Activated CD4-positive, alpha-beta memory T cell treated with anti-CD3 and anti-CD28 coated beads for 36 hours (primary cell): ENCODE measurements around the gene LURAP1L. TPM values are rescaled to one million over a fixed set of nuclear protein-coding genes. Genes with fewer than 3 reads are reported as not detected.
"Not testable (repeated sequence)": the region's sequence is repeated elsewhere in the genome, so short reads cannot be mapped to it uniquely, and the experiment has no call there.

Experiments used
- CTCF ChIA-PET: fragments of 350-600 bp; sonication (Branson Sonifier 250); formaldehyde crosslinking; loops from one replicate; lab custom pipeline; 2021; ENCODE audit warnings: antibody characterized with exemption, inconsistent platforms; lab: Charles Lee
- POLR2A ChIA-PET: fragments of 350-600 bp; sonication (Branson Sonifier 250); formaldehyde crosslinking; loops from one replicate; lab custom pipeline; 2021; ENCODE audit warnings: antibody characterized with exemption; lab: Charles Lee
- DNase-seq: peaks from one replicate; pipeline ENCODE4 v3.0.0-alpha.2; 2020
- H3K27ac Mint-ChIP-seq: one replicate; pipeline ENCODE4 v1.8.0; 2021; ENCODE audit warnings: mixed read lengths
- H3K27me3 Mint-ChIP-seq: one replicate; pipeline ENCODE4 v1.8.0; 2021; ENCODE audit warnings: mixed read lengths
- H3K36me3 Mint-ChIP-seq: one replicate; pipeline ENCODE4 v1.8.0; 2021; ENCODE audit warnings: mixed read lengths
- H3K4me1 Mint-ChIP-seq: one replicate; pipeline ENCODE4 v1.8.0; 2021; ENCODE audit warnings: low read depth, mixed read lengths
- H3K4me3 Mint-ChIP-seq: one replicate; pipeline ENCODE4 v1.8.0; 2021; ENCODE audit warnings: mild to moderate bottlenecking, mixed read lengths
- H3K9me3 Mint-ChIP-seq: one replicate; pipeline ENCODE4 v1.8.0; 2021; ENCODE audit warnings: mixed read lengths
- intact Hi-C: fragments of 100-400 bp; cut with micrococcal nuclease; formaldehyde crosslinking; loops from one replicate; pipeline ENCODE4 v1.15.1; 2023
- total RNA-seq, 2 experiments: library from RNA; stranded (reverse); gene quantifications; one replicate each; pipeline ENCODE4 v1.2.3, GENCODE V29; 2021

Gene LURAP1L
- total RNA-seq, 2 experiments from 2014 or later = not detected

DNA sequence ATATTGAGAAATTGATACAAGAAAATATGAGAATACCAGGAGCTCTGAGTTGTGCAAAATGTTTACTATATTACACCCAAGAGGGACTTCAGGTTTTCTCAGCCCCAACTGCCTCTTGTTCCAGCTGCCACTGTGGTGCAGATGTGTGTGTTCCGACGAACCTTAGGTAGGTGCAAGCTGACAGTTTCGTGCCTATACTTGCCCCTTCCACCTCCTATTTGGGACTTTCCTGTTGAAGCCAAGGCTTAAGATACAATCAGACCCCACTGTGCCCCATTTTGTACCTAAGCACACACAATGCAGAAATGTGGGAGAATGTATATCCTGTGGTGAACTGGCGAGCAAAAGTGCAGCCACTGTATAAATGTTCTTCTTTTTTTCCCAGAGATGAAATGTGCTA lies 80.2 kb downstream of the LURAP1L start:
- no peak for DNase-seq
- Mint-ChIP-seq H3K9me3 (peaks cover 24% of the 10 kb centered on the region), H3K27ac (no peak overlapping the region), H3K27me3 (no peaks in the 10 kb centered on the region), H3K4me1 (no peaks in the 10 kb centered on the region), H3K36me3 (no peaks in the 10 kb centered on the region), H3K4me3 (no peak overlapping the region)
- ChIA-PET CTCF (no interaction called here), POLR2A (no interaction called here)
- intact Hi-C loops = no loop called here

- Mint-ChIP-seq H3K9me3 (peaks cover 24% of the 10 kb centered on the region), H3K27ac (no peak overlapping the region), H3K36me3 (no peaks in the 10 kb centered on the region), H3K27me3 (no peaks in the 10 kb centered on the region), H3K4me3 (no peak overlapping the region), H3K4me1 (no peaks in the 10 kb centered on the region)
- CTCF ChIA-PET = no interaction called here
- POLR2A ChIA-PET = no interaction called here
- DNase-seq = no peak
- intact Hi-C loops = no loop called here
Measured at GRCh38 chr9:12856603-12857002, 81.8 kb downstream of the LURAP1L start.

DNA sequence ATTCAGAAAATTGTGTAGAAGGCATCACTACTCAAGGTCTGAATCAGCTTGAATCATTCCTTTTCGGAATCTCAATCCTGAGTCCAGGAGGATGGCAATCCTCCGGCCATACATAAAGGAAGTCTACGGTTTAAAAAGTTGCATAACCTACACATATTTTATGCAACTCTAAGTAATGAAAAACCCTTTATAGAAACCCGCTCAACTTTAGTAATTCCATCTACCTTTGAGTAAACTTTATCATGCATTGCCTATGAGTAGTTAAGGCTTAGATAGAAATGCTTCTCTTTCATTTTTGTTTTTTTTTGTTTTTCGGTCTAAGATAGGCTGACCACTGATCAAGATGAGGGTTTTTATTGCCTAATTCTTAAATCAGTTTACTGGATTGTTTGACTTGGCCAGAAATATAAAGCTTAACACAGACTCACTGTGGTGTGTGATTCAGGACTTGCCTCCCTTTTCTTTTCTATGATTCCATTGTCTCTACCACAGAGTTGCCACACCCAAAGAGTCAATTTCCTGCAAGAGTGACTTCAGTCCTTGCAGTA lies 85.0 kb downstream of the LURAP1L start:
- CTCF ChIA-PET = no interaction called here
- peaks cover 13% of the 10 kb centered on the region for H3K9me3 Mint-ChIP-seq
- DNase-seq = no peak
- no peak overlapping the region for H3K4me3 Mint-ChIP-seq
- H3K27ac Mint-ChIP-seq = no peak overlapping the region
- intact Hi-C loops = no loop called here
- H3K36me3 Mint-ChIP-seq = no peaks in the 10 kb centered on the region
- POLR2A ChIA-PET = no interaction called here
- H3K4me1 Mint-ChIP-seq = no peaks in the 10 kb centered on the region
- no peaks in the 10 kb centered on the region for H3K27me3 Mint-ChIP-seq

- intact Hi-C loops = no loop called here
- no peak for DNase-seq
- Mint-ChIP-seq H3K4me1 (no peaks in the 10 kb centered on the region), H3K4me3 (no peak overlapping the region), H3K27me3 (no peaks in the 10 kb centered on the region), H3K9me3 (peaks cover 19% of the 10 kb centered on the region), H3K27ac (no peak overlapping the region), H3K36me3 (no peaks in the 10 kb centered on the region)
- POLR2A ChIA-PET = no interaction called here
- CTCF ChIA-PET = no interaction called here
Measured at GRCh38 chr9:12860998-12861397, 86.2 kb downstream of the LURAP1L start.

GRCh38 chr9:12862611-12863410 lies 88.0 kb downstream of the LURAP1L start:
- Mint-ChIP-seq H3K27ac (no peak overlapping the region), H3K4me1 (no peaks in the 10 kb centered on the region), H3K4me3 (no peak overlapping the region), H3K9me3 (peaks cover 31% of the 10 kb centered on the region), H3K27me3 (no peaks in the 10 kb centered on the region), H3K36me3 (no peaks in the 10 kb centered on the region)
- intact Hi-C loops = no loop called here
- POLR2A ChIA-PET = no interaction called here
- CTCF ChIA-PET = no interaction called here
- no peak for DNase-seq

GRCh38 chr9:12863618-12864017 lies 88.8 kb downstream of the LURAP1L start:
- no peak overlapping the region for H3K27ac Mint-ChIP-seq
- ChIA-PET POLR2A (no interaction called here), CTCF (no interaction called here)
- no peak overlapping the region for H3K4me3 Mint-ChIP-seq
- peaks cover 34% of the 10 kb centered on the region for H3K9me3 Mint-ChIP-seq
- intact Hi-C loops = no loop called here
- no peaks in the 10 kb centered on the region for H3K27me3 Mint-ChIP-seq
- no peaks in the 10 kb centered on the region for H3K4me1 Mint-ChIP-seq
- DNase-seq = no peak
- no peaks in the 10 kb centered on the region for H3K36me3 Mint-ChIP-seq

- DNase-seq, H3K27me3 Mint-ChIP-seq, H3K4me3 Mint-ChIP-seq, H3K36me3 Mint-ChIP-seq, intact Hi-C loops, H3K27ac Mint-ChIP-seq, POLR2A ChIA-PET, CTCF ChIA-PET, H3K4me1 Mint-ChIP-seq: not testable (repeated sequence)
- peaks cover 33% of the 10 kb centered on the region for H3K9me3 Mint-ChIP-seq
Measured at GRCh38 chr9:12865380-12865779, 90.6 kb downstream of the LURAP1L start.

Other genes starting within 250 kb of the LURAP1L start
- gene TYRP1, start 81.6 kb upstream of the LURAP1L start, total RNA-seq = not detected